SK-N-SH (cell line): ENCODE results near the gene CTDP1.

Source experiments
- FOSL2 ChIP-seq: IDR thresholded peaks from 2 replicates; pipeline ENCODE4 v1.4.0; 2012; ENCODE audit warnings: low read depth, mild to moderate bottlenecking, moderate library complexity, borderline replicate concordance
- GATA2 ChIP-seq: sonication (generic); formaldehyde crosslinking; IDR thresholded peaks from 2 replicates; pipeline ENCODE4 v1.5.0; 2020; ENCODE audit warnings: mild to moderate bottlenecking, missing genetic modification reagents
- NRF1 ChIP-seq: IDR thresholded peaks from 2 replicates; pipeline ENCODE4 v1.6.1; 2012; ENCODE audit warnings: low read depth, mild to moderate bottlenecking, low read length
- POLR2AphosphoS5 ChIP-seq: IDR thresholded peaks from 2 replicates; pipeline ENCODE4 v1.6.1; 2012; ENCODE audit warnings: low read depth, low read length
- SIN3A ChIP-seq: IDR thresholded peaks from 2 replicates; pipeline ENCODE4 v1.6.1; 2012; ENCODE audit warnings: low read depth, mild to moderate bottlenecking, low read length, moderate library complexity, borderline replicate concordance
- SMC3 ChIP-seq: IDR thresholded peaks from 2 replicates; pipeline ENCODE4 v1.6.1; 2012; ENCODE audit warnings: low read depth, low read length, improper control_type of control experiment
- TCF12 ChIP-seq: IDR thresholded peaks from 2 replicates; pipeline ENCODE4 v1.4.0; 2012
- TF ChIP-seq, protein P1 (sequence below): fragments of 200-600 bp; sonication (generic); IDR thresholded peaks from 2 replicates; pipeline ENCODE4 v1.6.1; 2017; ENCODE audit warnings: antibody characterized with exemption, mild to moderate bottlenecking, moderate library complexity
- TF ChIP-seq, protein P2 (sequence below): fragments of 150-350 bp; IDR thresholded peaks from 2 replicates; pipeline ENCODE4 v1.6.1; 2016; ENCODE audit warnings: mild to moderate bottlenecking, low read depth, low read length
- TF ChIP-seq, protein P3 (sequence below): IDR thresholded peaks from 2 replicates; pipeline ENCODE4 v1.4.0; 2012; ENCODE audit warnings: low read depth, borderline replicate concordance
- TF ChIP-seq, protein P4 (sequence below): IDR thresholded peaks from 2 replicates; pipeline ENCODE4; 2012

DNA sequence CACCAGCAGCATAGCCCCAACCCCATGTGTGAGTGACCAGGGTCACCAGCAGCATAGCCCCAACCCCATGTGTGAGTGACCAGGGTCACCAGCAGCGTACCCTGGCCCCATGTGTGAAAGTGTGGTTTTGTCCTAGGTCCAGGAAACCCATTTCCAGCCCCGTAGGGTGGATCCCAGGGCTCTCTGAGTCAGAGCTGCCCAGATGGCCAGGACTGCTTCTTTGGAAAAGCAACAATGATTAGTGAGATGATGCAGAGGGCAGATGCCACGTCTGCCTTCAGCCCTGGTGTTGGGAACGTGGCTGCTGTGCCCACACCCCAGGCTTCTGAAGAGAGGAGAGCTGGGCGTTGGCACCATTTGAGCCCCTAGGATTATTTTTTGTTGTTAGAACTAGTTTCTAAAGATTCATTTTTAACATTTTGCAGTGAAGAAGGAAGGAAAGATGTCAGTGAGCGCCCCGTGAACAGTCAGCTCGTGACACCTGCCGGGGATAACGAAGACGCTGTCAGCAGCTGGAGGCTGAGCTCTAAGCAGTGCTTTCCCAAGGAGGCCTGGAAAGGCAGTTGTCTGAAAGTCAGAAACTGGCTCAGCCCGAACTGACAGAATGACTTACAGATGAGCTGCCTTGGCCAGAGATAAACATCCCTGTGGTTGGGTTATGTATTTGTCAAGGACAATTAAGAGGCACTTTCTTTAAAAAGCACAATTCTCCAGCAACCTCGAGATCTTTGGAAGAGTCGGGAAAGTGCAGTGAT is 86.1 kb downstream of the CTDP1 start:
- TF ChIP-seq GATA2 (no peak), NRF1 (no peak), SIN3A (no peak), POLR2AphosphoS5 (no peak), SMC3 (no peak), TCF12 (no peak), FOSL2 (no peak)
- TF ChIP-seq, protein P1, sequence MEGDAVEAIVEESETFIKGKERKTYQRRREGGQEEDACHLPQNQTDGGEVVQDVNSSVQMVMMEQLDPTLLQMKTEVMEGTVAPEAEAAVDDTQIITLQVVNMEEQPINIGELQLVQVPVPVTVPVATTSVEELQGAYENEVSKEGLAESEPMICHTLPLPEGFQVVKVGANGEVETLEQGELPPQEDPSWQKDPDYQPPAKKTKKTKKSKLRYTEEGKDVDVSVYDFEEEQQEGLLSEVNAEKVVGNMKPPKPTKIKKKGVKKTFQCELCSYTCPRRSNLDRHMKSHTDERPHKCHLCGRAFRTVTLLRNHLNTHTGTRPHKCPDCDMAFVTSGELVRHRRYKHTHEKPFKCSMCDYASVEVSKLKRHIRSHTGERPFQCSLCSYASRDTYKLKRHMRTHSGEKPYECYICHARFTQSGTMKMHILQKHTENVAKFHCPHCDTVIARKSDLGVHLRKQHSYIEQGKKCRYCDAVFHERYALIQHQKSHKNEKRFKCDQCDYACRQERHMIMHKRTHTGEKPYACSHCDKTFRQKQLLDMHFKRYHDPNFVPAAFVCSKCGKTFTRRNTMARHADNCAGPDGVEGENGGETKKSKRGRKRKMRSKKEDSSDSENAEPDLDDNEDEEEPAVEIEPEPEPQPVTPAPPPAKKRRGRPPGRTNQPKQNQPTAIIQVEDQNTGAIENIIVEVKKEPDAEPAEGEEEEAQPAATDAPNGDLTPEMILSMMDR: no peak
- TF ChIP-seq, protein P2, sequence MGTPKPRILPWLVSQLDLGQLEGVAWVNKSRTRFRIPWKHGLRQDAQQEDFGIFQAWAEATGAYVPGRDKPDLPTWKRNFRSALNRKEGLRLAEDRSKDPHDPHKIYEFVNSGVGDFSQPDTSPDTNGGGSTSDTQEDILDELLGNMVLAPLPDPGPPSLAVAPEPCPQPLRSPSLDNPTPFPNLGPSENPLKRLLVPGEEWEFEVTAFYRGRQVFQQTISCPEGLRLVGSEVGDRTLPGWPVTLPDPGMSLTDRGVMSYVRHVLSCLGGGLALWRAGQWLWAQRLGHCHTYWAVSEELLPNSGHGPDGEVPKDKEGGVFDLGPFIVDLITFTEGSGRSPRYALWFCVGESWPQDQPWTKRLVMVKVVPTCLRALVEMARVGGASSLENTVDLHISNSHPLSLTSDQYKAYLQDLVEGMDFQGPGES: no peak
- TF ChIP-seq, protein P3, sequence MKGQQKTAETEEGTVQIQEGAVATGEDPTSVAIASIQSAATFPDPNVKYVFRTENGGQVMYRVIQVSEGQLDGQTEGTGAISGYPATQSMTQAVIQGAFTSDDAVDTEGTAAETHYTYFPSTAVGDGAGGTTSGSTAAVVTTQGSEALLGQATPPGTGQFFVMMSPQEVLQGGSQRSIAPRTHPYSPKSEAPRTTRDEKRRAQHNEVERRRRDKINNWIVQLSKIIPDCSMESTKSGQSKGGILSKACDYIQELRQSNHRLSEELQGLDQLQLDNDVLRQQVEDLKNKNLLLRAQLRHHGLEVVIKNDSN: no peak
- TF ChIP-seq, protein P4, sequence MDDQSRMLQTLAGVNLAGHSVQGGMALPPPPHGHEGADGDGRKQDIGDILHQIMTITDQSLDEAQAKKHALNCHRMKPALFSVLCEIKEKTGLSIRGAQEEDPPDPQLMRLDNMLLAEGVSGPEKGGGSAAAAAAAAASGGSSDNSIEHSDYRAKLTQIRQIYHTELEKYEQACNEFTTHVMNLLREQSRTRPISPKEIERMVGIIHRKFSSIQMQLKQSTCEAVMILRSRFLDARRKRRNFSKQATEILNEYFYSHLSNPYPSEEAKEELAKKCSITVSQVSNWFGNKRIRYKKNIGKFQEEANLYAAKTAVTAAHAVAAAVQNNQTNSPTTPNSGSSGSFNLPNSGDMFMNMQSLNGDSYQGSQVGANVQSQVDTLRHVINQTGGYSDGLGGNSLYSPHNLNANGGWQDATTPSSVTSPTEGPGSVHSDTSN: no peak
